KOPT-K1 (cell line): ENCODE data around the gene CAMKK2.
"Not testable (repeated sequence)": the region's sequence is repeated elsewhere in the genome, so short reads cannot be mapped to it uniquely, and the experiment has no call there.

Source experiments
- H3K27ac ChIP-seq: fragments of 200-600 bp; sonication (generic); 2 replicates; pipeline ENCODE4 v1.5.1; 2016; ENCODE audit warnings: antibody characterized with exemption, mild to moderate bottlenecking, low read depth, low read length; ENCODE audit not compliant: poor library complexity, severe bottlenecking
- H3K36me3 ChIP-seq: fragments of 200-600 bp; sonication (generic); 2 replicates; pipeline ENCODE4 v1.5.1; 2017; ENCODE audit warnings: antibody characterized with exemption, mild to moderate bottlenecking, low read length, moderate library complexity; ENCODE audit not compliant: insufficient read depth
- H3K9me3 ChIP-seq: fragments of 200-600 bp; sonication (generic); 2 replicates; pipeline ENCODE4 v1.5.1; 2017; ENCODE audit warnings: antibody characterized with exemption, low read length, mild to moderate bottlenecking; ENCODE audit not compliant: insufficient read depth, poor library complexity, severe bottlenecking

CAMKK2 gene

GRCh38 chr12:121233628-121234020 lies 62.9 kb downstream of the CAMKK2 start:
- H3K27ac ChIP-seq = no peak overlapping the region
- H3K36me3 ChIP-seq = peaks cover 84% of the 10 kb centered on the region
- H3K9me3 ChIP-seq = no peaks in the 10 kb centered on the region

GRCh38 chr12:121232977-121233627 lies 63.4 kb downstream of the CAMKK2 start:
- Histone ChIP-seq H3K27ac (no peak overlapping the region), H3K36me3 (peaks cover 85% of the 10 kb centered on the region), H3K9me3 (no peaks in the 10 kb centered on the region)

DNA sequence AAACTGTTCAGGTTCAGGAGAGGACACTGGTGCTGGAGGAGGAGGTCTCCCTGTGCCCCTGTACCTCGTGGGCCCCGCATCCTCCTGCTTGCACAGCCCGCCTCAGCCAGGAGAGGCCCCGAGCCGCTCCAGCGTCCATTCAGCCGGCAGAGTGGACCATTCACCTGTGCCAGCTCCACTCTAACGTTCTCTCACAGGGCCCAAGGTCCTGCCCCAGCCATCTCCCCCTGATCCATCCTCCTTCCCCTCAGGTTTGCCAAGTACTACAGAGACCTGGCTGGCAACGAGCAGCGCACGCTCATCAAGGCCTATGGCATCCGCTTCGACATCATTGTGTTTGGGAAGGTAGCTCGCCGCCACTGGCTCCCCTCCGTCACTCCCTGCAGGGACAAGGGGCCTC lies 64.3 kb downstream of the CAMKK2 start:
- Histone ChIP-seq H3K36me3 (peaks cover 83% of the 10 kb centered on the region), H3K9me3 (no peaks in the 10 kb centered on the region), H3K27ac (no peak overlapping the region)

- Histone ChIP-seq H3K27ac (no peak overlapping the region), H3K36me3 (peaks cover 79% of the 10 kb centered on the region), H3K9me3 (no peaks in the 10 kb centered on the region)
These were observed 66.0 kb downstream of the CAMKK2 start for GRCh38 chr12:121230538-121230907.

GRCh38 chr12:121229826-121230537 lies 66.5 kb downstream of the CAMKK2 start:
- not testable (repeated sequence) for H3K27ac ChIP-seq, H3K9me3 ChIP-seq
- peaks cover 75% of the 10 kb centered on the region for H3K36me3 ChIP-seq

DNA sequence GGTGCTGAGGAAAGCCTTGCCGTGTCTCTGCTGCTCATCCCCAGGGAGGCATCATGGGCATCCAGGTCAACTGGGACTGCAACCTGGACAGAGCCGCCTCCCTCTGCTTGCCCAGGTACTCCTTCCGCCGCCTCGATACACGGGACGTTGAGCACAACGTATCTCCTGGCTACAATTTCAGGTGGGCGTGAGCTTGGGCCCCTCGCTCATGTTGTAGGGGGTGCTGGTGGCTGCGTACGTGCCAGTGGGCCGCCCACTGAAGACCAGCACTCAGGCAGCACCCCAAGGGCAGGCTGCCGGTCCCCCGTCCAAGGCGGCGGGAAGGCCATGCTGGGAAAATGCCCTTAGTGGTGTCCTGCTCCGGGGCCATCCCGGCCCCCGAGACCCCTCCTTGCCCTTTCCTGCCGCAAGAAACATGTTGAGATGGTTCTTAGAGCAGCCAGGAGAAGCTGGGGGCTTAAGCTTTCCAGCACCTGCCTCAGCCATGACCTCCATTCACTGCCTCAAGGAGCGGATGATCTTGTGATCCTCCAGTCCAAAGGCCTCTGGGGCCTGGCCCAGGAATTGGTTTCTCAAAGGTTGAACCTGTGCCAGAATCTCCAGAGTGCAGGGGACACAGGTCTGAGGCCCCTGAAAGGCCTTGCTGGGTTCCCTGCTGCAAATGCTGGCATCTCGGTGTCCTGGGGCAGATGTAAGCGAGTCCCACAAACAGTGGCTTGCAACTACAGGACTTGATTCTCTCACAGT lies 67.4 kb downstream of the CAMKK2 start:
- Histone ChIP-seq H3K27ac (no peak overlapping the region), H3K9me3 (no peaks in the 10 kb centered on the region), H3K36me3 (peaks cover 66% of the 10 kb centered on the region)

- Histone ChIP-seq H3K36me3 (peaks cover 53% of the 10 kb centered on the region), H3K9me3 (no peaks in the 10 kb centered on the region), H3K27ac (no peak overlapping the region)
These were observed 69.2 kb downstream of the CAMKK2 start for GRCh38 chr12:121227294-121227693.

DNA sequence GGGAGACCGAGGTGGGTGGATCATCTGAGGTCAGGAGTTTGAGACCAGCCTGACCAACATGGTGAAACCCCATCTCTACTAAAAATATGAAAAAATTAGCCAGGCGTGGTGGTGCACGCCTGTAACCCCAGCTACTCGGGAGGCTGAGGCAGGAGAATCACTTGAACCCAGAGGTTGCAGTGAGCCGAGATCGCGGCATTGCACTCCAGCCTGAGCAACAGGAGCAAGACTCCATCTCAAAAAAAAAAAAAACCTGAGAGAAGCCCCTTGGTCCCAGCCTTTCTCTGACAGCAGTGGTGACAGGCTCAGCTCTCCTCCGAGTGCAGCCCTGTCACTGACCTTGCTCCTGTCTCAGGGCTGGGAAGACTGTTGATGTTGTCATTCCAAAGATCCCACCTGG lies 69.6 kb downstream of the CAMKK2 start:
- not testable (repeated sequence) for H3K9me3 ChIP-seq, H3K27ac ChIP-seq
- H3K36me3 ChIP-seq = peaks cover 49% of the 10 kb centered on the region

DNA sequence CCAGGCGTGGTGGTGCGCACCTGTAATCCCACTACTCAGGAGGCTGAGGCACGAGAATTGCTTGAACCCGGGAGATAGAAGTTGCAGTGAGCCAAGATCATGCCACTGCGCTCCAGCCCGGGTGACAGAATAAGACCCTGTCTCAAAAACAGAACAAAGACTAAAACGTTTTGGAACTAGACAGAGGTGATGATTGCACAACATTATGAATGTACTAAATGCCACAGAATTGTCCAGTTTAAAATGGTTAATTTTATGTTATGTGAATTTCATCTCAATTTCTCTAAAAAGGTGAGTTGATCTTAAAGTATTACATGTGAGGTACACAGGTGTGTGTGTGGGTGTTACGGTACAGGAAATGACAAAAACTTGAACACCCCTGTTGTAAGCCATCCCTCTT lies 70.1 kb downstream of the CAMKK2 start:
- no peak overlapping the region for H3K27ac ChIP-seq

GRCh38 chr12:121224591-121224990 lies 71.9 kb downstream of the CAMKK2 start:
- Histone ChIP-seq H3K36me3 (peaks cover 43% of the 10 kb centered on the region), H3K9me3 (no peaks in the 10 kb centered on the region), H3K27ac (peak overlapping the region; percentile 91)

More for the DNA sequence above, 70.1 kb downstream of the CAMKK2 start:
- Histone ChIP-seq H3K9me3 (no peaks in the 10 kb centered on the region), H3K36me3 (peaks cover 47% of the 10 kb centered on the region)

DNA sequence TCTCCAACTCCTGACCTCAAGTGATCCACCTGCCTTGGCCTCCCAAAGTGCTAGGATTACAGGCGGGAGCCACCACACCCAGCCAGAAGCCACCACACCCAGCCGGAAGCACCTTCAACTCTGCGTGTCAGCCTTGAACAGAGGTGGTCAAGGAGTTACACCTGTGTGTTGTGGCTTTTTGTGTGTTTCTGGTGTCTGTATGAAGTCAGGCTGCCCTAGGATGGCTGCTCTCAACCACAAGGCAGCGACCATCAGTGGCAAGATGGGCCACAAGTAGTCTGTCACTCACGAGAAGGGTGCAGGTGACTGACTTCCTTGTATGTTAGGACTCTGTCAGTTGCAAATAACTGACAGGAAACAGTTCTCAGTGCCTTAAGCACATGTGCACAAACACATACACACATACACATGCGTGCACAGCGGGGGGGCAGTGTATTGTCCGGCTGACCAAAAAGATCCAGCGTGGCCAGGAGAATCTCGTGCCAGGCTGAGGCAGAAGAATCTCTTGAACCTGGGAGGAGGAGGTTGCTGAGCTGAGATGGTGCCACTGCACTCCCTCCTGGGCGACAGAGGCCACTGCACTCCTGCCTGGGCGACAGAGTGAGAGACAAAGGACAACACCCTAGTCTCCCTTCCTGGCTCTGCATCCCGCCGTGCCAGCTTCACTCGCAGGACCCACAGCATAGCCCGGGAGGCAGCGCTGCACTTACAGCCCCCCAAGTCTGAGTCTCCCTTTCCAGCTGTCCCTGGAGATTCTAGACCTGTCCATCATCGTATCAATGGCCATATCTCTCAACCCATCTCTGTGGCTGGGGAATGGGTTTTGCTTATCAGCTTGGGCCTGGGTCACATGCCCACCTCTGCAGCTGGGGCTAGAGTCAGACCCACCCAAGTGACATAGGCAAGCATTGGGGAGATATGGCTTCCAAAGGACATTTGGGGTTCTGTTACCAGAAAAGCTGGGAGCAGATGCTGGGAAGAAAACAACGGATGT lies 72.9 kb downstream of the CAMKK2 start:
- peak overlapping the region; percentile 91 for H3K27ac ChIP-seq
- peaks cover 43% of the 10 kb centered on the region for H3K36me3 ChIP-seq

GRCh38 chr12:121222847-121223246 lies 73.7 kb downstream of the CAMKK2 start:
- Histone ChIP-seq H3K36me3 (peaks cover 46% of the 10 kb centered on the region), H3K27ac (peak overlapping the region; percentile 91), H3K9me3 (no peaks in the 10 kb centered on the region)

More for the DNA sequence above, 72.9 kb downstream of the CAMKK2 start:
- no peaks in the 10 kb centered on the region for H3K9me3 ChIP-seq

DNA sequence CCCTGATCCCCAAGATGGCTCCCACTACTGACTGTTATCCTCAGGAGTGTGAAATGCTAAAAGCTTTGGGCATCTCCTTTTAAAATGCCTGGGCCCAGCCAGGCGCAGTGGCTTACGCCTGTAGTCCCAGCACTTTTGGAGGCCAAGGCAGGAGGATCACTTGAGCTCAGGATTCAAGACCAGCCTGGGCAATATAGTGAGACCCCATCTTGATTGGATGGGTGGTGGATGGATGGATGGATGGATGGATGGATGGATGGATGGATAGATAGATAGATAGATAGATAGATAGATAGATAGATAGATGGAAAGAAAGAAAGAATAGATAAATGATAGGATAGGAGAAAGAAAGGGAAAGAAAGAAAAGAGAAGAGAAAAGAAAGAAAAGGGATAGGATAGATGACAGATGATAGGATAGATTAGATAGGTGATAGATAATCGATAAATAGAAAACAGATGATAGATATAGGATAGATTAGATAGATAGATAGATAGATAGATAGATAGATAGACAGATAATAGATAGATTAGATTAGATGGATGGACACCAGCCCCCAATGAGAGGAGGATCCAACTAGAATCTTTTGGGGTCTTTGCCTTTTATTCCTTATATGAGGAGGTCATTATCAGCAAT lies 77.0 kb downstream of the CAMKK2 start:
- Histone ChIP-seq H3K9me3 (no peaks in the 10 kb centered on the region), H3K36me3 (peaks cover 41% of the 10 kb centered on the region), H3K27ac (no peak overlapping the region)
